Hematopoietic multipotent progenitor cell treated with erythropoietin and hydrocortisone succinate and interleukin-3 and kit ligand, for 4 days (in vitro differentiated cells): ENCODE measurements around the gene ERC2.

Experiments
- DNase-seq: peaks from one replicate; pipeline ENCODE4 v3.0.0-alpha.2; 2015

The ERC2 gene

GRCh38 chr3:55567121-55567520 lies 901.1 kb downstream of the ERC2 start:
- DNase-seq, result no peak

- no peak for DNase-seq
Measured at GRCh38 chr3:55565521-55565920, 902.7 kb downstream of the ERC2 start.

GRCh38 chr3:55564726-55565125 lies 903.5 kb downstream of the ERC2 start:
- no peak for DNase-seq

DNA sequence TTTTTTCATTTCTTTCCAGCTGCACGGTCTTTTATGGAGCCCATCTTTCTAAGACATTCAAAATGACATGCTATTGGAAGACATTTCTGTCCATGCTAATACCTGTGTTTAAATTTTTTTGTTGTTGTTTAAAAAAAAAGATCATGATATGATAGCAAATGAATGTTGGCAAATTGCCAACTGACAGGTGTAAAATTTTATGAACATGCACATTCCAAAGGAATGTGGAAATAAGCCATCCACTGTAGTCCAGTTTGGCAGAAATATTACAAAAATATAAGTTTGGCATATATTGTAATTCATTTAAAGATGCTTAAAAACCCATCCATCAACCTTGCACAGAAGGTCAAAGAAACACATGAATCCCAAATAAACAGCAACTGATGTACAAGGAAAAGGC lies 905.6 kb downstream of the ERC2 start:
- no peak for DNase-seq

- no peak for DNase-seq
Measured at GRCh38 chr3:55559500-55560423, 908.5 kb downstream of the ERC2 start.

DNA sequence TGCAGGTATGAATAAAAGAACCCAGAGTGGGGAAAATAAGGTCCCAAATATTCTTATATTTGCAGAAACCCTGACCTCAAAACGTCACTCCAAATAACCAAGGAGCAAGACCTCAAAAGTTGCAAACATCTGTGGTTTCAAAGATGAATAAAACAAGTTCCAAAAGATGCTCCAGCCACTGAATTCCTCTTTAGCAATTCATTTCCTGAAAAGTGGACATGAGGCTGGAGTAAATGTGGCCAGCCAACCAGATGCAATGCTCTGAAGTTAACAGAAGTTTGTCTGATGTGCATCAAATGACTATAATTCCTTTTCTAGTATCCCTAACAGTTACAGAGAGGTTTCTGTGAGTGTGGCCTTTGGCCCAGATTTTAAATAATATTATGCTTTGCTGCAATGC lies 910.0 kb downstream of the ERC2 start:
- no peak for DNase-seq

GRCh38 chr3:55557549-55557948 lies 910.7 kb downstream of the ERC2 start:
- DNase-seq, result no peak

- no peak for DNase-seq
Measured at GRCh38 chr3:55556619-55557537, 911.4 kb downstream of the ERC2 start.

DNA sequence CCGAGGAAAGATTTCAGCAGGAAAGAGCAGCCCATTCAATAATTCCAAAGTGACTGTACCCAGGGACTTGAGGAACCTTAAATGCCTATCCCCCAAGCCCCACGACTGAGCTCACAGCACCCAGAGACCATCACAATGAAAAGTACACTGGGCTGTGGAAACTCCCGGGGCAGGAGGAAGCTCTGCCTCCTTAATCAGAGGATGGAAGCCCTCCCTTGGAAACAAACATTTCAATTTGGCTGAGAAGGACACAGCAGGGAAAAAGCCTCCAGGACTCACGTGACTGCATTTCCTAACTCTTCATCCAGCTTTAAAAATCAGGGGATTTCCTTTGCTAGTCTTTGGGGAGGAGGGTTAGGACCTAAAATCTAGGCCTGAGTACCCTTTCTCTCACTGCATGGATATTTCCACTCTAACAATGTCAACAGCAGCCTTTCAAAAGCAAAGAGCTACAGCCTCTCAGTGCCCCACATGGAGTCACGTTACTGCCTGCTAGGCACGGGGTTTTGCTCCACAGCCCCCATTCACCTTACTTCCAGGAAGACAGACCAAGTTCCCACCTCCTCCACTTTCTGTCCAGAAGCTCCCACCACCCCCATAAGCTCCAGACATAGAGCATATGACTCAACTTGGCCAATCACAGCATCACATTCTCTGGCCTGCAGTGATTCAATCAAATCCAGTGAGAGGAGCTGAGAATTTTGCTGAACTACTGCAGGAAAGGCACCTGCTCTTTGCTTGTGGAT lies 912.2 kb downstream of the ERC2 start:
- no peak for DNase-seq

DNA sequence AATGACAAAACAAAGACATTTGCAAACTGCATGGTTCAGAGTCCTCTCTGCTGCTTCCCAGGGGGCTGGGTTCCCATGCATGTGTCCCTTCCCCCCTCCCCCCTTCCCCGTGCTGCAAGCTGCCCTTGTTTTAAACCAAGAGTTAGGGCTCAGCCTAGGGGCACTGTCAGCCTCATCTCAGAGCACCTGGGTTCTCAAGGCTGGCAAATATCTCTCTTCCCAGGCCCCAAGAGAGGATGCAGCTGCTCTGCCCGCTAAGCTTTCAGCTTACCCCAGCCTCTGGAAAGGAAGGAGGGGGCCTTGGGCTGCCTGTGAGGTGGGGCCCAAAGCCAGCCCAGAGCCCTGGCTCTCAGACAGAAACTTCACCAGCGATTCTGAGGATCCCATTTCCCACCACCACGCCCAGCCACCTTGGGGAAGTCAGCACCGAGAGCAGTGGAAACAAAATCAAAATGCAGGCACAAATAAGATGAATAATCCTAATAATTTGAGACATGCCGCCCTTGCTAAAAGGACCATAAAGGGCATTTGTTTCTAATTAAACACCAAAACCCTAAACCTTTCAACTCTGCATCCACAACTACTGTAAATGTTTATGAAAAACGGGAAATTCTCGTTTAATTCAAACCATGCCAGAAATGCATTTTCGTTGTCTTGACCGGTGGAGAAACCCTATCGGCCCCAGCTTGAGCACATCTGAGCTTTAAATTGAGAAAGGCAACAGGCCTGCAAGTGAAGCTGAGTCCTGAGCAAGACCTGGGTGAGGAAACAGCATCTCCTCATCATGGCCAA lies 913.4 kb downstream of the ERC2 start:
- DNase-seq, result no peak

GRCh38 chr3:55551644-55552043 lies 916.6 kb downstream of the ERC2 start:
- no peak for DNase-seq

- peak; percentile 2 for DNase-seq
Measured at GRCh38 chr3:55549177-55549576, 919.1 kb downstream of the ERC2 start.

DNA sequence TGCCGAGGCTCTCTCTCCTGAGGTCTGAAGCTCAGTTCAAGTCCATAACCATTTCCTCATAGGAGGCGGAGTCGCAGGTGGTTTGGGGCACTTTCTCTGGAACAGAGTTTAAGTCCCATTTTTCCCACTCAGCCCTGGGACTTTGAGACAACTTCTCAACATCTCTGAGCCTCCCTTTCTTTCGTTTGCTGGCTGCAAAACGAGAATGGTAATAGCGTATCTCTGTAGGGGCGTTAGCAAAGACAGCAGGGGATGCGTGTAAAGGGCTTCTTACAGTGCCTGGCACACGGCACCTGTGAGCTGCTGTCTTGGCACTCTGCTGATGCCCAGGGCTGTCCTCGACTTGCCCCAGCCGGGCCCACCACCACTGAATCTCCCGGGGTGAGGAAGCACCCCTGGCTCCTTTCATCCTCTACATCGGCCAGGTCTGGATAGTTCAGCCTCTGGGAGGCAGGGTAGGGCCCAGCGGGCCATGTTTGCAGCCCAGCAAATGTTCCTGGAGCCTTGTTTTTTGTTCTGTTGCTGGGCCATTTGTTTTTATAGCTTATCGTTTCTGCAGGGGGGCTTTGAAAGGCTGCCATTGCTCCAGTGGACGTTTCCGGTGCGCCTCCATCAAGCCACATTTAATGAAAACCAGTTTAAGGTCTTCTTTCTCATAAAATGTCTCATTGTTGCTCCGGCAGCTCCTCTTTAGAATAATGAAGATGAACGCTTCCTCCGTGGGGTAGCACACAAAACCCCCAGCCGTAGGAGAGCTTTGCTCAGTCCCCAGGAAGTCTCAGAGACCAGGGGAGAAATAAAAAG lies 921.2 kb downstream of the ERC2 start:
- no peak for DNase-seq

DNA sequence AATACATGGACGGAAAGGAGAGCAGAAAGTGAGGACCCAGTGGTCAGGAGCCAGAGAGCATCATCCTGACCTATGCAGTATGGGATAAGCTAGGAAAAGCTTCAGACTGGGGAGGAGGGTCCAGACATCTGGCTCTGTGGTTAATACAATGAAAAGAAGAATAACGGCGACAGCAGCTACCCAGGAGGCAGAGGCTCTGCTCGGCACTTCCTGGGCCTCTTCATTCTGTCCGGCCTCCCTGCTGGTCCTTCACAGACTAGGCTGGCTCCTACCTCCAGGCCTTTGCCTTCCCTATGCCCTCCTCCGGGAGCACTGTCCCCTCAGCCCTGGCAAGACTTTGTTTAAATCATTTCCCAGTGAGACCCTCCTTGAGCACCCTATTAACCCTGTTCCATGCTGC lies 922.3 kb downstream of the ERC2 start:
- DNase-seq, result no peak

GRCh38 chr3:55544219-55544618 lies 924.0 kb downstream of the ERC2 start:
- no peak for DNase-seq

- DNase-seq, result no peak
Measured at GRCh38 chr3:55543181-55543614, 925.1 kb downstream of the ERC2 start.

DNA sequence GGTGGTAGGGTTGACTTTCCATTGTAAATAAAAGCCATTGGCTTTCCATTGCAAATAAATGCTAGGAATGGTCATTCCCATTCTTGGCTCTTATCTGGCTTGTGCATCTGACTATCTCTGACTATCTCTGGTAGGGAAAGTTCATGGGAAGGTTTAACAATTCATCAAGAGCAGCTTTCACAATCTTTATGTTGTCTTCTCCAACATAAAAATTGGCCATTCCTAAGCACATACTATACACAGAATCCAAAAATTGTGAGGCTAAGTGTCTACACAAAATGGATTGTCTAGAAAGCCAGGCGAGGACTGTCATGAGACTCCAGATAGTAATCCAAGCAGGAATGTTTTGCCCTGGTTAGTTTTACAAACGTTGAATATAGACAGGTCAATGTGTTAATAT lies 926.8 kb downstream of the ERC2 start:
- no peak for DNase-seq

- DNase-seq, result no peak
Measured at GRCh38 chr3:55541016-55541415, 927.3 kb downstream of the ERC2 start.

GRCh38 chr3:55540579-55540978 lies 927.7 kb downstream of the ERC2 start:
- DNase-seq, result no peak

GRCh38 chr3:55538158-55538557 lies 930.1 kb downstream of the ERC2 start:
- DNase-seq, result no peak

DNA sequence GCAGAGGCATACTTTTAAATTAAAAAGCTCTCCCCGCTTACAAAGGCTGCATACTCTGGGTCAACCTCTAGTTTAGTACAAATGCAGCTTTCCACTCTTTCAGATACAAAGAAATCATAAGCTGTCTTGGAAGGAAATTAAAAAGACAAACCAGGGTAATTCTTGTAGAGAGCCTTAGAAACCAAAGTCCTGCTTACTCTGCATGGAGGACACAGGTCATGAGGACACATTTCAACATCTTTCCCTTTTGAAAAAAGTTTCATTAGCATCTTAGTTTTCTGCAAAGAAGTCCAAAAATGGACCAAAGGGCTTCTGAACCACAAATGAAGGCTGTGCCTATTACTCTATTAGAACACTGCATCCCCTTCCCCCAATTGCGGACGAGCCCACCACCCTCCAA lies 930.7 kb downstream of the ERC2 start:
- no peak for DNase-seq
